Measurements from ENCODE around the gene DYRK2.

DYRK2 gene

GRCh38 chr12:67648521-67649260 is at the start of gene DYRK2:
DYRK2 (plus strand) TSS chr12:67648745; CDS start chr12:67649134, 389 bp downstream.
- DNase-seq (ENCODE audit: low read depth in 2 of 2) = peak; percentile 67 to 71

DNA sequence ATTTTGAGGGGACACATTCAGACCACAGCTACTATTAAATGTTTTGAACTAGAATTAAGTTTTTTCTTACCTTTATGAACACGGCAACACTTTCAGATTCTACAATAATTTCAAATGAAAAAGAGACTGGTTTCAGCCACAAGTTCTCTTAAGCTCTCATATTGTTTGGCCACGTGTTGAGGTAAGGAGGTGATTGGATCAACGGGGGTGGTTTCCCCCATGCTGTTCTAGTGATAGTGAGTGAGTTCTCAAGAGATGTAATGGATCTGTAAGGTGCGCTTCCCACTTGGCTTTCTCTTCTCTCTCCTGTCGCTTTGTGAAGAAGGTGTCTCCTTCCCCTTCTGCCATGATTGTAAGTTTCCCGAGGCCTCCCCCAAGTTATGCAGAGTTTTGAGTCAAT is 48.9 kb upstream of the DYRK2 start:
- DNase-seq (ENCODE audit: low read depth in 2 of 2) = no peak

- DNase-seq (ENCODE audit: low read depth in 2 of 2) = no peak
These were observed 47.4 kb upstream of the DYRK2 start for GRCh38 chr12:67601126-67601525.

GRCh38 chr12:67609226-67609870 is 39.2 kb upstream of the DYRK2 start:
- DNase-seq (ENCODE audit: low read depth in 2 of 2) = no peak

- no peak for DNase-seq (ENCODE audit: low read depth in 2 of 2)
These were observed 35.5 kb upstream of the DYRK2 start for GRCh38 chr12:67613040-67613439.

DNA sequence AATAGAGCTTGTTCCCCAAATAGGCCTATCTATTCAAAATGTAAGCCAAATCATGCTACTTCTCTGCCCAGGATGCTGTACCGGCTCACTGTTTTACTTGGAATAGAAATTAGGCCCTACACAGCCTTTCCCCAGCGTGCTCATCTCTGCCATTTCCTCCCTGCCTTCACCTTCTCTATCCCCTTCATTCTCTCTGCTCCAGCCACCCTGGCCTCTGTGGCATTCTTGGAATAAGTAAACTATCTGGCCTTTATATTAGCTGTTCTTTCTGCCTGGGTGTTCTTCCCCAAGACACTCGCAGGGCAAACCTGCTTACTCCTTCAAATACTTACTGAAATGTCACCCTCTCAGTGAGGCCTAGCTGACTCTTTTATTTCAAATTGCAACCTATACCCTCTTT is 30.9 kb upstream of the DYRK2 start:
- no peak for DNase-seq (ENCODE audit: low read depth in 2 of 2)

GRCh38 chr12:67618303-67618702 is 30.2 kb upstream of the DYRK2 start:
- no peak for DNase-seq (ENCODE audit: low read depth in 2 of 2)

DNA sequence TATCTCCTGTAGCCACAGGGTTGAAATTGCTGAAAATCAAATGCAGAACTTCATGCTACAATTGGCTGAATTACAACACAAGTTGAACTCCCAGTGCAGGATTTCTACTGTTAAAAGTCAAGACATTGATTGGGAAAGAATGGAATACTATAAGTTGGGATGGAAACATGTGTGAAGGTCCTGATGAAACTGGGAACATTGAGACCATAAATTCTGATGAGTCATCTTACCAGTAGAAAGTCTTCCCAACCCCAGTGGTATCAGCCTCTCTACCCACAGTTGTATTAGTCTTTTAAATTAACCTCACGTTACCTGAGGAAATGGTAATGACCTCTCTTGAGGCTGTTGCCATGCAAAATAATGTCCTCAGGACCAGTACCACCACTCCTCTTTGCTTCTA is 27.4 kb upstream of the DYRK2 start:
- no peak for DNase-seq (ENCODE audit: low read depth in 2 of 2)

- no peak for DNase-seq (ENCODE audit: low read depth in 2 of 2)
These were observed 26.6 kb upstream of the DYRK2 start for GRCh38 chr12:67621926-67622325.

GRCh38 chr12:67623259-67623658 is 25.3 kb upstream of the DYRK2 start:
- no peak for DNase-seq (ENCODE audit: low read depth in 2 of 2)

DNA sequence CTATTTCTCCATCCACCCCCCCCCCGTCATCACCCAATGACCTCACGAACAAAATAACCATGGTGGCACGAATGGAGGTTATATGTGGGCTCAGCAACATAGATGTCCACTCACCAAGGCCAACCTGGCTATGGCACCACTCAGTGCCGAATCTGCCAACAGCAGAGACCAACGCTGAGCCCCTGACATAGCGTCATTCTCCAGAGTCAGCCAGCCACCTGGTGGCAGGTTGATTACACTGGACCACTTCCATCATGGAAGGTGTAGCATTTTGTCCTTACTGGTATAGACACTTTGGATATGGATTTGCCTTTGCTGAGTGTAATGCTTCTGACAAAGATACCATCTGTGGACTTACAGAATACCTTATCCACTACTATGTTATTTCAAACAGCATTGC is 24.2 kb upstream of the DYRK2 start:
- no peak for DNase-seq (ENCODE audit: low read depth in 2 of 2)

GRCh38 chr12:67625004-67625403 is 23.5 kb upstream of the DYRK2 start:
- no peak for DNase-seq (ENCODE audit: low read depth in 2 of 2)

- no peak for DNase-seq (ENCODE audit: low read depth in 2 of 2)
These were observed 22.4 kb upstream of the DYRK2 start for GRCh38 chr12:67626156-67626555.

DNA sequence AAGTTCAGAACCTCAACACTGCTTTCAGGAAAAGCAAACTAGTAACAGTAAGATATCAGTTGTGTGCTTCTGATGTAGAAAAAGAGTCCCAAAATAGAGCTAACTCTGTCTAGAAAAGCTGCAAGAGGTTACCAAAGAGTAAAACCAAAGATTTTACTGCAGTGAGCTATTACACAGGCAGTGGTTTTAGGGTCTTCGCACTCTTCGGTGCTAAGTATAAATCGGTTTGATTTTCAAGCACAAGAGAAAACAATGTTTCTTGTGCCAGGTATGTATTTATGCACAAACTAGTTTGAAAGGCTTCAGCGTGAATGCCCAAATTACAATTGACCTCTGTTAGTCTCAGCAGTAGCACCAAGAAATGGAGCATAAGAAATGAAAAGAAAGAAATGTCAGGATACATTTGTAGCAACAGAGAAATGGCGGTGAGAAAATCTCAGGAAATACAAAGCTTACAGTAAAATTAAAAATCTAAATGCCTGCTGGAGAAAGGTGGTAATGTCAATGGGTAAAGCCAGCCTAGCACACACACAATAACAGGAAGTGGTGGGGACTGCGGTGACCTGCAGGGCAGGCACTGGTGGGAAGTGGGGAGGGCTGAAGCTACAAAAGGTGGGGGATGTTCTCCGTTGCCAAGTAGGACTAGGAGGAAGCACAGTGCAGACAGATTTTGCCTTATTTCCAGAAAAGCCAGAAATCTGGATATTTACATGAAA is 18.0 kb upstream of the DYRK2 start:
- DNase-seq (ENCODE audit: low read depth in 2 of 2) = peak; percentile 19 to 51

DNA sequence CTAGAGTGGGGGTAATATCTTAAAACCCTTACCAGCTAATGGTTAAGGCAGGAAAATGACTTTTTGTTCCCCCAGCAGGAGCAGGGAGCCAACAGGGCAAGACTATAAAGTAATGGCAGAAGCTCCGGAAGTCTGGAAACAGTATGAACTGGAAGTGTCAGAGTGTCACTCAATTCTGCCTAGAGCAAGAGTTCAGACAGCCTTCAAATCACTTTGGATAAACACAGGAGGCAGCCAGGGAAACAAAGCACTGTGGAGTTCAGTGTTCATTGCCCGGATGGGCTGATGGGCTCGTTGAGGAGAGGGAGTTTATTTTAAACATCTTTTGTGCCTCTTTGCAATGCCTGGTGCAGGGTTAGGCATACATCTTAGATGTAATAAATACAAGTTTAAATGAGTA is 16.5 kb upstream of the DYRK2 start:
- DNase-seq (ENCODE audit: low read depth in 2 of 2) = no peak

DNA sequence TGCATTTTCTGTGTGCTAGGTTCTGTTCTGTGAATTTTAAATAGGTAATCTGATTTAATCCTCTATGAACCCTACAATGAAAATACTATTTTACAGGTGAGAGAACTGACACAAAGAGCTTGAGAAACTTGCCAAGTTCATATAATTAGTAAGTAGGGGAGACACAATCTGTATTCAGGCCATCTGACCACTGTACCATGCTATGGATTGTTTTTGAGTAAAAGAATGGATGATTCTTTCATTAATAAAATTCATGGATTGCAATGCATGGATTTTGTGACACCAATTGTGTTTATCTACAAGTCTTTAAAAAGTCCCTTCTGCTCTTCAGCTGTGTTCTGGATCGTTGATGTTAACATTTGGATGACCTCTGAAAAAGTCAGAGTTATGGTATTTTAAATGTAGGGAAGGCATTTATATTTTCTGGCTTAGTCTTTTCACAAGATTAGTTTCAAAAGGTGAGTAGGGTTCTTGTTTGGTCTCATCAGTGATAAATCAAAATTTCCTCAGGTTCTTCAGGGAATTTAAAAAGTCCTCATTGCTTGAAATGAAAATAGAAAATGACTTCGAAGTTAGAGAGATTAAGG is 15.4 kb upstream of the DYRK2 start:
- no peak for DNase-seq (ENCODE audit: low read depth in 2 of 2)

DNA sequence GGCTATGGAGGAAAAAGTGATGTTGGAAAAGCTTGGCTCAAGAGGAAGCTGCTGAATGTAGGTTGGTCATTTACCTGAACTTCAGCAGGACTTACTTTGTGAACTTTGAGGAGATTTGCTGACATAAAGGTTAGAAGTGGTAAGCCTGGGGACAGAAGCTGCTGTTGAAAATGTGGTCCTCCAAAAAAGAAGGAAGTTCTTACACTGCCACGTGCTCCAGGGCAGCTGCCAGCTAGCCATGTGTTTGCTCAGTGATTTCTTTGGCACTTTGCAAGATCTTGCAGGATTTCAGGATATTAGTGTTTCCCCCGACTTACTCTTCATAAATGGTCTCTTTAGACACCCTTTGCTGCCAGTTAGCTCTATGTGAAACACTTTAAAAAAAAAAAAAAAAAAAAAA is 14.8 kb upstream of the DYRK2 start:
- DNase-seq (ENCODE audit: low read depth in 2 of 2) = no peak

GRCh38 chr12:67634303-67634761 is 14.2 kb upstream of the DYRK2 start:
- no peak for DNase-seq (ENCODE audit: low read depth in 2 of 2)

GRCh38 chr12:67637718-67638117 is 10.8 kb upstream of the DYRK2 start:
- DNase-seq (ENCODE audit: low read depth in 2 of 2) = no peak

DNA sequence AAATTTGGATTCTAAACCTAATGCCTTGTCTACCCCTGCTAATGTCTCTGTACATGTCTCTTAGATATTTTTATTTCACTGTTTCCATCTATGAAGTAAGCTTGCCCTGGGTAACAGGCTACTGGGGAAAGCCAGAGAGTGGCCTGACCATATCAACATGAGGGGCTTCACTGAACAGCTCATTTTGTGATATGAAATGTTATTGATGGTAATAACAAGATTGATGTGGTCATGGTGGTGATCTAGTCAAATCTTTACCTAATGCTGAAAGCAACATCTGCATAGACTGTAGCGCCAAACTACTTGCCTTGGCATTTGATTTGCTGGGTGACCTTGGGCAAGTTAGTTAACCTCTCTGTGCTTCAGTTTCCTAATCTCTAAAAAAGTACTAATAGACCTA is 9.9 kb upstream of the DYRK2 start:
- no peak for DNase-seq (ENCODE audit: low read depth in 2 of 2)

- DNase-seq (ENCODE audit: low read depth in 2 of 2) = no peak
These were observed 7.7 kb upstream of the DYRK2 start for GRCh38 chr12:67640863-67641262.

DNA sequence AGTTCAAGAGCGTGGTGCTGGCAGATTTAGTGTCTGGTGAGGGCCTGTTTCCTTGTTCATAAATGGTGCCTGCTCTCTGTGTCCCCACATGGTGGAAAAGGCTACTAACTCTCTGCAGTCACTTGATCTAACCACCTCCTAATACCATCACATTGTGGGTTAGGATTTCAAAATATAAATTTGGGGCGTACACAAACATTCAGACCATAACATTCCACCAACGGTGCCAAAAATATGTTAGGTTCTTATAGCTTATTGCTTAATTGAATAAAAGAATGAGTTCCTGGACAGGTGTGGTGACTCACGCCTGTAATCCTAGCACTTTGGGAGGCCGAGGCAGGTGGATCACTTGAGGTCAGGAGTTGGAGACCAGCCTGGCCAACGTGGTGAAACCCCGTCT is 3.4 kb upstream of the DYRK2 start:
- DNase-seq (ENCODE audit: low read depth in 2 of 2) = no peak

Measured in stimulated activated CD4-positive, alpha-beta T cell treated with anti-CD3 and anti-CD28 coated beads, Interleukin-1b, Interleukin-23, amount 100 ng/mL, for 4 hours (primary cell).